22Rv1 (cell line): ENCODE results near the gene MISP.
"Not testable (repeated sequence)": the region's sequence is repeated elsewhere in the genome, so short reads cannot be mapped to it uniquely, and the experiment has no call there.

Experiments used
- CTCF ChIP-seq: fragments of 450-650 bp; IDR thresholded peaks from 2 replicates; pipeline ENCODE4 v1.5.1; 2017; ENCODE audit warnings: mild to moderate bottlenecking
- ZFX ChIP-seq: fragments of 450-650 bp; IDR thresholded peaks from 2 replicates; pipeline ENCODE4 v1.6.1; 2017; ENCODE audit warnings: antibody characterized with exemption, borderline replicate concordance

GRCh38 chr19:702847-703246, 48.1 kb upstream of the MISP start:
- TF ChIP-seq CTCF, ZFX: not testable (repeated sequence)
